Measurements from ENCODE around the gene VSIG2.

Gene VSIG2

GRCh38 chr11:124732230-124732629 lies 19.8 kb downstream of the VSIG2 start:
- in situ Hi-C loops (cut with HindIII; ENCODE audit: low pct_ligation_motif_present, low pct_unique_long_range_greater_than_20kb, low sequenced_read_pairs) = no loop called here
- no peak for DNase-seq

- in situ Hi-C loops (cut with HindIII; ENCODE audit: low pct_ligation_motif_present, low pct_unique_long_range_greater_than_20kb, low sequenced_read_pairs) = no loop called here
- no peak for DNase-seq
Measured at GRCh38 chr11:124729571-124729970, 22.5 kb downstream of the VSIG2 start.

GRCh38 chr11:124728134-124728533 lies 23.9 kb downstream of the VSIG2 start:
- in situ Hi-C loops (cut with HindIII; ENCODE audit: low pct_ligation_motif_present, low pct_unique_long_range_greater_than_20kb, low sequenced_read_pairs) = no loop called here
- DNase-seq = no peak

GRCh38 chr11:124727474-124727873 lies 24.6 kb downstream of the VSIG2 start:
- in situ Hi-C loops (cut with HindIII; ENCODE audit: low pct_ligation_motif_present, low pct_unique_long_range_greater_than_20kb, low sequenced_read_pairs) = no loop called here
- no peak for DNase-seq

GRCh38 chr11:124725719-124726105 lies 26.3 kb downstream of the VSIG2 start:
- no peak for DNase-seq
- in situ Hi-C loops (cut with HindIII; ENCODE audit: low pct_ligation_motif_present, low pct_unique_long_range_greater_than_20kb, low sequenced_read_pairs) = no loop called here

GRCh38 chr11:124724979-124725718 lies 26.9 kb downstream of the VSIG2 start:
- in situ Hi-C loops (cut with HindIII; ENCODE audit: low pct_ligation_motif_present, low pct_unique_long_range_greater_than_20kb, low sequenced_read_pairs) = no loop called here
- no peak for DNase-seq

GRCh38 chr11:124722176-124722575 lies 29.9 kb downstream of the VSIG2 start:
- DNase-seq = no peak
- in situ Hi-C loops (cut with HindIII; ENCODE audit: low pct_ligation_motif_present, low pct_unique_long_range_greater_than_20kb, low sequenced_read_pairs) = no loop called here

- in situ Hi-C loops (cut with HindIII; ENCODE audit: low pct_ligation_motif_present, low pct_unique_long_range_greater_than_20kb, low sequenced_read_pairs) = no loop called here
- DNase-seq = no peak
Measured at GRCh38 chr11:124719534-124719933, 32.5 kb downstream of the VSIG2 start.

GRCh38 chr11:124718801-124719200 lies 33.3 kb downstream of the VSIG2 start:
- in situ Hi-C loops (cut with HindIII; ENCODE audit: low pct_ligation_motif_present, low pct_unique_long_range_greater_than_20kb, low sequenced_read_pairs) = no loop called here

GRCh38 chr11:124717786-124718651 lies 34.0 kb downstream of the VSIG2 start:
- in situ Hi-C loops (cut with HindIII; ENCODE audit: low pct_ligation_motif_present, low pct_unique_long_range_greater_than_20kb, low sequenced_read_pairs) = no loop called here
- peak; percentile 25 for DNase-seq

More at GRCh38 chr11:124718801-124719200, 33.3 kb downstream of the VSIG2 start:
- DNase-seq = no peak

- peak; percentile 4 for DNase-seq
- in situ Hi-C loops (cut with HindIII; ENCODE audit: low pct_ligation_motif_present, low pct_unique_long_range_greater_than_20kb, low sequenced_read_pairs) = no loop called here
Measured at GRCh38 chr11:124717421-124717785, 34.7 kb downstream of the VSIG2 start.

GRCh38 chr11:124716591-124716990 lies 35.5 kb downstream of the VSIG2 start:
- in situ Hi-C loops (cut with HindIII; ENCODE audit: low pct_ligation_motif_present, low pct_unique_long_range_greater_than_20kb, low sequenced_read_pairs) = no loop called here
- DNase-seq = no peak

- in situ Hi-C loops (cut with HindIII; ENCODE audit: low pct_ligation_motif_present, low pct_unique_long_range_greater_than_20kb, low sequenced_read_pairs) = no loop called here
- no peak for DNase-seq
Measured at GRCh38 chr11:124712392-124712791, 39.7 kb downstream of the VSIG2 start.

GRCh38 chr11:124707829-124708228 lies 44.2 kb downstream of the VSIG2 start:
- in situ Hi-C loops (cut with HindIII; ENCODE audit: low pct_ligation_motif_present, low pct_unique_long_range_greater_than_20kb, low sequenced_read_pairs) = no loop called here
- DNase-seq = no peak

GRCh38 chr11:124700028-124700427 lies 52.0 kb downstream of the VSIG2 start:
- no peak for DNase-seq
- in situ Hi-C loops (cut with HindIII; ENCODE audit: low pct_ligation_motif_present, low pct_unique_long_range_greater_than_20kb, low sequenced_read_pairs) = no loop called here

- in situ Hi-C loops (cut with HindIII; ENCODE audit: low pct_ligation_motif_present, low pct_unique_long_range_greater_than_20kb, low sequenced_read_pairs) = no loop called here
- no peak for DNase-seq
Measured at GRCh38 chr11:124699547-124699946, 52.5 kb downstream of the VSIG2 start.

Measured in ACHN (cell line).